Kidney (tissue), 22 donors: ENCODE results near the gene TMEM237. TPM values are rescaled to one million over a fixed set of nuclear protein-coding genes. Genes with fewer than 3 reads are reported as not detected.

Source experiments
- DNase-seq, 5 donors: peaks; one replicate each; pipeline ENCODE4 v3.0.0-alpha.2; 2013 to 2020
- FAIRE-seq: peaks from 2 replicates; lab custom pipeline; 2012; peaks lifted over from hg19 to GRCh38; lab: Jason Lieb, UNC
- H3K27ac ChIP-seq, 2 donors: one replicate each; pipeline ENCODE4 v1.7.0; 2013; ENCODE audit warnings: low read depth in 2 of 2, low read length in 2 of 2, inconsistent platforms in 1 of 2
- H3K27me3 ChIP-seq: one replicate; pipeline ENCODE4 v1.7.1; 2013; ENCODE audit warnings: low read length, inconsistent platforms; ENCODE audit not compliant: control insufficient read depth, insufficient read depth
- H3K36me3 ChIP-seq, 3 donors: one replicate each; pipeline versions ENCODE4 v1.7.0 to v1.7.1; 2013; ENCODE audit warnings: low read length in 3 of 3, control low read depth in 1 of 3, inconsistent platforms in 1 of 3; ENCODE audit not compliant: insufficient read depth in 3 of 3, control insufficient read depth in 2 of 3
- H3K4me1 ChIP-seq, 3 donors: one replicate each; pipeline versions ENCODE4 v1.7.0 to v1.7.1; 2013; ENCODE audit warnings: low read length in 3 of 3, inconsistent platforms in 1 of 3, low read depth in 1 of 3; ENCODE audit not compliant: control insufficient read depth in 2 of 3, insufficient read depth in 2 of 3
- H3K4me3 ChIP-seq, 3 donors: one replicate each; pipeline versions ENCODE4 v1.7.0 to v1.8.1; 2013; ENCODE audit warnings: low read length in 3 of 3, control low read depth in 1 of 3, inconsistent platforms in 1 of 3
- H3K9ac ChIP-seq, 3 donors: one replicate each; pipeline versions ENCODE4 v1.7.0 to v1.7.1; 2013; ENCODE audit warnings: low read length in 3 of 3, control low read depth in 1 of 3, inconsistent platforms in 1 of 3
- H3K9me3 ChIP-seq, 3 donors: one replicate each; pipeline versions ENCODE4 v1.7.0 to v1.7.1; 2013; ENCODE audit warnings: low read length in 3 of 3, control low read depth in 1 of 3, inconsistent platforms in 1 of 3; ENCODE audit not compliant: control insufficient read depth in 2 of 3, insufficient read depth in 1 of 3
- intact Hi-C: fragments of 100-400 bp; cut with DNase I; formaldehyde crosslinking; loops from one replicate; pipeline ENCODE4 v1.11.1; 2022
- long read RNA-seq, 10 donors: library from polyadenylated mRNA in 1 of 10; unstranded in 1 of 10; transcript quantifications; one replicate each; pipeline ENCODE4 v2.0.0 and lab custom pipeline, GENCODE V29; 2021 to 2026
- polyA plus RNA-seq: library from polyadenylated mRNA; stranded (reverse); fragments of 350-450 nt; fragmentation: Illumina TruSeq; extraction: RNeasy Lipid Tissue Mini Kit (QIAGEN cat#74804); gene quantifications from one replicate; pipeline ENCODE4 v1.2.3, GENCODE V29; 2014; ENCODE audit warnings: low read depth, low replicate concordance; ENCODE audit not compliant: insufficient read depth
- total RNA-seq: library from RNA; stranded (reverse); fragmentation: NEBNext Ultra II Directional; extraction: Animal tissue kit (Norgen Biotek cat#: 25700); gene quantifications from one replicate; pipeline ENCODE4 v1.2.1, GENCODE V29; 2021
- TF ChIP-seq, protein P1 (sequence below): IDR thresholded peaks from 3 replicates; pipeline ENCODE4 v1.5.1; 2012; ENCODE audit warnings: mild to moderate bottlenecking, moderate library complexity, borderline replicate concordance; ENCODE audit not compliant: insufficient read depth; ENCODE audit errors: extremely low read depth
- donor health status: control.
- donor health status: control.
- donor health status: control.
- donor health status: control.
- donor health status: control.
- donor health status: DM: yes; HTN: yes; CAD: no.
- donor health status: Normal renal cell carcinoma (clear cell type).

TMEM237 gene, protein sequence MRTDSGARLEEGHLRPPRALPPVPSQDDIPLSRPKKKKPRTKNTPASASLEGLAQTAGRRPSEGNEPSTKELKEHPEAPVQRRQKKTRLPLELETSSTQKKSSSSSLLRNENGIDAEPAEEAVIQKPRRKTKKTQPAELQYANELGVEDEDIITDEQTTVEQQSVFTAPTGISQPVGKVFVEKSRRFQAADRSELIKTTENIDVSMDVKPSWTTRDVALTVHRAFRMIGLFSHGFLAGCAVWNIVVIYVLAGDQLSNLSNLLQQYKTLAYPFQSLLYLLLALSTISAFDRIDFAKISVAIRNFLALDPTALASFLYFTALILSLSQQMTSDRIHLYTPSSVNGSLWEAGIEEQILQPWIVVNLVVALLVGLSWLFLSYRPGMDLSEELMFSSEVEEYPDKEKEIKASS
- total RNA-seq (14.9 TPM), polyA plus RNA-seq (10.7 TPM)
- long read RNA-seq, donor 1, full-length matches to known transcripts = 9 of 9 reads
- long read RNA-seq, donor 1, partial matches to known transcripts = 0 of 9 reads
- long read RNA-seq, donor 1, other reads (novel, unspliced or antisense) = 0 of 9 reads
- long read RNA-seq, donor 2, full-length matches to known transcripts = 6 of 6 reads
- long read RNA-seq, donor 2, partial matches to known transcripts = 0 of 6 reads
- long read RNA-seq, donor 2, other reads (novel, unspliced or antisense) = 0 of 6 reads
- long read RNA-seq, donor 3, full-length matches to known transcripts = 10 of 10 reads
- long read RNA-seq, donor 3, partial matches to known transcripts = 0 of 10 reads
- long read RNA-seq, donor 3, other reads (novel, unspliced or antisense) = 0 of 10 reads
- long read RNA-seq, donor 4, full-length matches to known transcripts = 8 of 8 reads
- long read RNA-seq, donor 4, partial matches to known transcripts = 0 of 8 reads
- long read RNA-seq, donor 4, other reads (novel, unspliced or antisense) = 0 of 8 reads
- long read RNA-seq, donor 5, partial matches to known transcripts = 0 of 1 reads
- long read RNA-seq, donor 5, other reads (novel, unspliced or antisense) = 0 of 1 reads
- long read RNA-seq, donor 6, full-length matches to known transcripts = 4 of 9 reads
- long read RNA-seq, donor 6, partial matches to known transcripts = 0 of 9 reads
- long read RNA-seq, donor 6, other reads (novel, unspliced or antisense) = 5 of 9 reads
- long read RNA-seq, donor 7, partial matches to known transcripts = 3 of 12 reads
- long read RNA-seq, donor 7, other reads (novel, unspliced or antisense) = 5 of 12 reads
- long read RNA-seq, donor 8 = 0 reads
- long read RNA-seq, donor 9, partial matches to known transcripts = 0 of 1 reads
- long read RNA-seq, donor 9, other reads (novel, unspliced or antisense) = 0 of 1 reads
- long read RNA-seq, donor 10, full-length matches to known transcripts = 7 of 7 reads
- long read RNA-seq, donor 10, partial matches to known transcripts = 0 of 7 reads
- long read RNA-seq, donor 10, other reads (novel, unspliced or antisense) = 0 of 7 reads

DNA sequence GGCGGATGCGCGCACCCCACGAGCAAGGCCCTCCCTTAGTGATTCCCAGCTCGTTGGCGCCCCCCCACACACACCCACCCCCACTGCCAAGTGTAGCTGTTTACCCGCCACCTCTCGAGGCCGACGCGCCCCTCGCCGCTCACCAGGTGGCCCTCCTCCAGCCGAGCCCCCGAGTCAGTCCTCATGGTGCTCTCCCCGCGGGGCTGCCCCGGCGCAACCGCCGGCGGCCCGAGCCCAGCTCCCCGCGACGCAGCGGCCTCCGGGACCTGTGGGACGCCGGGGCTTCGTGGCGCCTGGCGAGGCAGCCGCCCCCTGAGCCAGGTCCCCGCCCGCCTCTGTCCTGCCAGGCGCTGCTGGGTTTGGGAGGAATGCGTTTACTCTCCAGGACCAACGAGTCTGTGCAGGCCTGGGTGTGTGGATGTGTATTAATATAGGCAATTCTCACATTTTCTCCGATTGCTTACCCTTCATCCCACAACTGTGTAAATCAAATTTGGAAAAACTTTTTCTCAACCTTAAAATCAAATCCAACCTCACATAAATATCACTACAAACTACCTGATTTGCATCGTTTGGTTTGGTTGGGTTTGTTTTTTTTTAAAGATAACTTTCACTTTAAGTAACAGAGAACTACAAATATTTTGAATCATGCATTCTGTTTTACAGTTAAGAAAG lies at the start of gene TMEM237:
Gene TMEM237, minus strand, starts transcription at position 288 of the 675 bp plus-strand sequence. Its CDS starts 103 bp downstream, at position 185.
- peaks cover 0 to 5% (median 2%) of the 10 kb centered on the region in 3 donors for H3K4me1 ChIP-seq
- TF ChIP-seq, protein P1, sequence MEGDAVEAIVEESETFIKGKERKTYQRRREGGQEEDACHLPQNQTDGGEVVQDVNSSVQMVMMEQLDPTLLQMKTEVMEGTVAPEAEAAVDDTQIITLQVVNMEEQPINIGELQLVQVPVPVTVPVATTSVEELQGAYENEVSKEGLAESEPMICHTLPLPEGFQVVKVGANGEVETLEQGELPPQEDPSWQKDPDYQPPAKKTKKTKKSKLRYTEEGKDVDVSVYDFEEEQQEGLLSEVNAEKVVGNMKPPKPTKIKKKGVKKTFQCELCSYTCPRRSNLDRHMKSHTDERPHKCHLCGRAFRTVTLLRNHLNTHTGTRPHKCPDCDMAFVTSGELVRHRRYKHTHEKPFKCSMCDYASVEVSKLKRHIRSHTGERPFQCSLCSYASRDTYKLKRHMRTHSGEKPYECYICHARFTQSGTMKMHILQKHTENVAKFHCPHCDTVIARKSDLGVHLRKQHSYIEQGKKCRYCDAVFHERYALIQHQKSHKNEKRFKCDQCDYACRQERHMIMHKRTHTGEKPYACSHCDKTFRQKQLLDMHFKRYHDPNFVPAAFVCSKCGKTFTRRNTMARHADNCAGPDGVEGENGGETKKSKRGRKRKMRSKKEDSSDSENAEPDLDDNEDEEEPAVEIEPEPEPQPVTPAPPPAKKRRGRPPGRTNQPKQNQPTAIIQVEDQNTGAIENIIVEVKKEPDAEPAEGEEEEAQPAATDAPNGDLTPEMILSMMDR = no peak
- intact Hi-C loops = no loop called here
- peak within 1 kb of the TSS; percentile 77 to 98 (median 83) for H3K4me3 ChIP-seq
- DNase-seq (peak; percentile 15 to 87 (median 72)), FAIRE-seq (no peak)
- peak within 1 kb of the TSS; percentile 69 to 98 (median 94) for H3K9ac ChIP-seq
- H3K36me3 ChIP-seq = no peaks in the 10 kb centered on the region
- no peaks in the 10 kb centered on the region for H3K9me3 ChIP-seq
- H3K27me3 ChIP-seq = no peaks in the 10 kb centered on the region
- peak within 1 kb of the TSS; percentile 86 to 92 for H3K27ac ChIP-seq

DNA sequence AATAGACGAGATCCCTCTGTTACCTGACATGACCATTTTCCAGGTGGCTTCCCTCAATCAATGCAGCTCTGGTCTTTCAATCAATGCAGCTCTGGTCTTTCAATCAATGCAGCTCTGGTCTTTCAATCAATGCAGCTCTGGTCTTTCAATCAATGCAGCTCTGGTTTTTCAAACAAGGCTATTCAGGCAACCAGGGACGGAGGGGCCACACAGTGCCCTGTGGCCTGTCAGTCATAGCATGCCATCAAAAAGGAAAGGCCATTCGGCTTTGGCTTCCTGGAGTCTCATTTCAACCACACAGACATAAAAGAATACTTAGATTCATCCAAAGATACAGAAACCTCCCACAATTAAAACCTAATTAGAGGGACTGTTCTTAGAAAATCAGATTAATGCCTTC lies 41.9 kb upstream of the TMEM237 start:
- no peaks in the 10 kb centered on the region for H3K9me3 ChIP-seq
- no peaks in the 10 kb centered on the region for H3K27me3 ChIP-seq
- no peak for FAIRE-seq
- no peak overlapping the region for H3K27ac ChIP-seq
- no peak for DNase-seq
- no peaks in the 10 kb centered on the region for H3K4me1 ChIP-seq
- intact Hi-C loops = no loop called here
- no peaks in the 10 kb centered on the region for H3K36me3 ChIP-seq
- no peak overlapping the region for H3K4me3 ChIP-seq
- TF ChIP-seq, protein P1 = no peak
- no peak overlapping the region for H3K9ac ChIP-seq

DNA sequence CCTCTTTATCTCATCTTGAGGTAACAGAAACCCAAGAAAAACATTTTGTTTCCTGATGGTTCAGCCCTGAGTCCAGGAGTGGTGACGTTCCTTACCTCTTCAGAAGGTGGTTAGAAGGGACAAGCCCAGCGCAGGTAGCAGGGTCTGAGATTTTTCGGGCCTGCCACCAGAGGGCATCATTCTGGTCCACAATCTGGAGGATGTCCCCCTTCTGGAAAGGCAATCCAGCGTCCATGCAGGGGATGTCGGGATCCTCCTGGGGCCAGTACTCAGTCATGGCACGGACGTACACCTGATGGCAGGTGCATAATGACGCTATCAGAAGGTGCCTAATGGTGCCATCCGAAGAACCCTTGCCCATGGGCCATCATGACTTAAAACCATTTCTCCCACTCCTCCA lies 37.4 kb upstream of the TMEM237 start:
- no peaks in the 10 kb centered on the region for H3K27me3 ChIP-seq
- no peaks in the 10 kb centered on the region for H3K9me3 ChIP-seq
- DNase-seq = no peak
- intact Hi-C loops = no loop called here
- no peak overlapping the region for H3K4me3 ChIP-seq
- no peak overlapping the region for H3K9ac ChIP-seq
- FAIRE-seq = no peak
- H3K4me1 ChIP-seq = no peaks in the 10 kb centered on the region
- no peak overlapping the region for H3K27ac ChIP-seq
- TF ChIP-seq, protein P1 = no peak
- no peaks in the 10 kb centered on the region for H3K36me3 ChIP-seq
